ENCODE results near the gene NELL2.

- TF ChIP-seq TCF12 (IDR thresholded peaks at IDR 0.05; ENCODE audit: low read depth): no peak
- TF ChIP-seq TAF1 (IDR thresholded peaks at IDR 0.05; ENCODE audit: low read depth): no peak
- TF ChIP-seq, protein P1, sequence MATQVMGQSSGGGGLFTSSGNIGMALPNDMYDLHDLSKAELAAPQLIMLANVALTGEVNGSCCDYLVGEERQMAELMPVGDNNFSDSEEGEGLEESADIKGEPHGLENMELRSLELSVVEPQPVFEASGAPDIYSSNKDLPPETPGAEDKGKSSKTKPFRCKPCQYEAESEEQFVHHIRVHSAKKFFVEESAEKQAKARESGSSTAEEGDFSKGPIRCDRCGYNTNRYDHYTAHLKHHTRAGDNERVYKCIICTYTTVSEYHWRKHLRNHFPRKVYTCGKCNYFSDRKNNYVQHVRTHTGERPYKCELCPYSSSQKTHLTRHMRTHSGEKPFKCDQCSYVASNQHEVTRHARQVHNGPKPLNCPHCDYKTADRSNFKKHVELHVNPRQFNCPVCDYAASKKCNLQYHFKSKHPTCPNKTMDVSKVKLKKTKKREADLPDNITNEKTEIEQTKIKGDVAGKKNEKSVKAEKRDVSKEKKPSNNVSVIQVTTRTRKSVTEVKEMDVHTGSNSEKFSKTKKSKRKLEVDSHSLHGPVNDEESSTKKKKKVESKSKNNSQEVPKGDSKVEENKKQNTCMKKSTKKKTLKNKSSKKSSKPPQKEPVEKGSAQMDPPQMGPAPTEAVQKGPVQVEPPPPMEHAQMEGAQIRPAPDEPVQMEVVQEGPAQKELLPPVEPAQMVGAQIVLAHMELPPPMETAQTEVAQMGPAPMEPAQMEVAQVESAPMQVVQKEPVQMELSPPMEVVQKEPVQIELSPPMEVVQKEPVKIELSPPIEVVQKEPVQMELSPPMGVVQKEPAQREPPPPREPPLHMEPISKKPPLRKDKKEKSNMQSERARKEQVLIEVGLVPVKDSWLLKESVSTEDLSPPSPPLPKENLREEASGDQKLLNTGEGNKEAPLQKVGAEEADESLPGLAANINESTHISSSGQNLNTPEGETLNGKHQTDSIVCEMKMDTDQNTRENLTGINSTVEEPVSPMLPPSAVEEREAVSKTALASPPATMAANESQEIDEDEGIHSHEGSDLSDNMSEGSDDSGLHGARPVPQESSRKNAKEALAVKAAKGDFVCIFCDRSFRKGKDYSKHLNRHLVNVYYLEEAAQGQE (IDR thresholded peaks at IDR 0.05; ENCODE audit: low read depth): no peak
- TF ChIP-seq NFIC (IDR thresholded peaks at IDR 0.05): no peak
Observed at GRCh38 chr12:44546060-44546459, 330.1 kb downstream of the NELL2 start.

Data from Ishikawa (cell line).